WERI-Rb-1 (cell line): ENCODE measurements around the gene WEE2.
"Not testable (repeated sequence)": the region's sequence is repeated elsewhere in the genome, so short reads cannot be mapped to it uniquely, and the experiment has no call there.

ENCODE experiments used
- DNase-seq: peaks from one replicate; pipeline ENCODE4 v3.0.0-alpha.2; 2020
- H3K27ac ChIP-seq: fragments of 250-450 bp; sonication (Bioruptor Pico); 2 replicates; pipeline ENCODE4 v1.5.1; 2020; ENCODE audit warnings: mild to moderate bottlenecking, moderate library complexity
- H3K27me3 ChIP-seq: fragments of 250-450 bp; sonication (Bioruptor Pico); 2 replicates; pipeline ENCODE4 v1.5.1; 2021; ENCODE audit warnings: mild to moderate bottlenecking, low read depth, moderate library complexity; ENCODE audit not compliant: insufficient read depth, severe bottlenecking
- H3K36me3 ChIP-seq: fragments of 250-450 bp; sonication (Bioruptor Pico); 2 replicates; pipeline ENCODE4 v1.5.1; 2020; ENCODE audit warnings: mild to moderate bottlenecking, moderate library complexity
- H3K4me3 ChIP-seq: 2 replicates; pipeline ENCODE4 v1.5.1; 2011; ENCODE audit warnings: low read depth, mild to moderate bottlenecking, control low read depth, low read length
- H3K9me3 ChIP-seq: fragments of 250-450 bp; sonication (Bioruptor Pico); 2 replicates; pipeline ENCODE4 v1.5.1; 2021; ENCODE audit warnings: mild to moderate bottlenecking, moderate library complexity; ENCODE audit not compliant: severe bottlenecking
- CTCF ChIP-seq: IDR thresholded peaks from 2 replicates; pipeline ENCODE4 v1.5.1; 2011; ENCODE audit warnings: low read depth, mild to moderate bottlenecking, control low read depth, inconsistent platforms, low read length

Gene WEE2

GRCh38 chr7:141685285-141686023 is 22.7 kb upstream of the WEE2 start:
- no peaks in the 10 kb centered on the region for H3K36me3 ChIP-seq
- no peaks in the 10 kb centered on the region for H3K9me3 ChIP-seq
- TF ChIP-seq CTCF = no peak
- DNase-seq = no peak
- H3K4me3 ChIP-seq = no peak overlapping the region
- H3K27ac ChIP-seq = no peak overlapping the region
- H3K27me3 ChIP-seq = peaks cover 5% of the 10 kb centered on the region

GRCh38 chr7:141686074-141686473 is 22.1 kb upstream of the WEE2 start:
- Histone ChIP-seq H3K9me3 (no peaks in the 10 kb centered on the region), H3K4me3 (no peak overlapping the region), H3K36me3 (no peaks in the 10 kb centered on the region), H3K27ac (no peak overlapping the region), H3K27me3 (peaks cover 5% of the 10 kb centered on the region)
- no peak for TF ChIP-seq CTCF
- no peak for DNase-seq

- DNase-seq = no peak
- no peaks in the 10 kb centered on the region for H3K9me3 ChIP-seq
- peaks cover 5% of the 10 kb centered on the region for H3K27me3 ChIP-seq
- H3K4me3 ChIP-seq = no peak overlapping the region
- no peak overlapping the region for H3K27ac ChIP-seq
- no peak for TF ChIP-seq CTCF
- no peaks in the 10 kb centered on the region for H3K36me3 ChIP-seq
These were observed 21.5 kb upstream of the WEE2 start for GRCh38 chr7:141686670-141687069.

GRCh38 chr7:141688043-141688442 is 20.1 kb upstream of the WEE2 start:
- Histone ChIP-seq H3K27me3 (peaks cover 5% of the 10 kb centered on the region), H3K9me3 (no peaks in the 10 kb centered on the region), H3K36me3 (no peaks in the 10 kb centered on the region), H3K27ac (no peak overlapping the region), H3K4me3 (no peak overlapping the region)
- no peak for DNase-seq
- no peak for TF ChIP-seq CTCF

GRCh38 chr7:141689072-141689825 is 18.9 kb upstream of the WEE2 start:
- H3K4me3 ChIP-seq, H3K27ac ChIP-seq, H3K36me3 ChIP-seq, H3K27me3 ChIP-seq, DNase-seq, H3K9me3 ChIP-seq: not testable (repeated sequence)

GRCh38 chr7:141691540-141691939 is 16.6 kb upstream of the WEE2 start:
- Histone ChIP-seq H3K27ac (no peak overlapping the region), H3K27me3 (peaks cover 20% of the 10 kb centered on the region), H3K9me3 (no peaks in the 10 kb centered on the region), H3K36me3 (no peaks in the 10 kb centered on the region), H3K4me3 (no peak overlapping the region)
- TF ChIP-seq CTCF = no peak
- DNase-seq = no peak
